Measurements from ENCODE around the gene LRRC27. TPM values are rescaled to one million over a fixed set of nuclear protein-coding genes. Genes with fewer than 3 reads are reported as not detected.

Gene LRRC27
- total and polyA plus RNA-seq, 2 of the 4 experiments (the other 2 are of a cell fraction), result 3.8 to 5.3 TPM

DNA sequence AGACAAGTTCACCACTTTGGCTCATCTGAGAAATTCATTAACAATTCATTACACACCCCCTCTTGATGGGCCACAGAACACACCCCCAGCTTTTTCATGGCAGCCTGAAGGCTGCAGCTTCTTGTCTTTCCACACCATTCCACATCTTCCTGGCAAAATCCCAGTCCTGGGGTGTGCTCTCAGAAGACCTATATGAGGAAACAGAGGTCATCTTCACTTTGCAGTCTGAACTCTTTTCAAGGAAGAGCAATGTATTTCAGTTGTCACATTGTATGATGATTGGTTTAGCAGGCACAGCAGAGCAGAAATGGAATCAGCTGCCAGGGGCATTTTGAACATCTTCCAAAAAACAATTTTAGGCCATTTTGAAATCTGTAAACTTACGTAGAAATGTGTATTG, 7.8 kb upstream of the LRRC27 start:
- ATAC-seq (ENCODE audit: low read depth) (no peak), DNase-seq (no peak)
- WGBS, 2 experiments (ENCODE audit: extremely low coverage in 2 of 2, insufficient read length in 1 of 2), result no CpG with 5 or more reads among the region's 1 CpG
- no peak overlapping the region for H3K23ac ChIP-seq (ENCODE audit: low read depth, low read length)
- no peak overlapping the region for H3K18ac ChIP-seq (ENCODE audit: low read depth, low read length)
- H3K56ac ChIP-seq (ENCODE audit: extremely low read depth, insufficient read depth, low read length), result no peak overlapping the region
- H3K14ac ChIP-seq (replicated peaks; ENCODE audit: low read depth, low read length), result no peak overlapping the region
- in situ Hi-C loops (cut with MboI; ENCODE audit: low sequenced_read_pairs) (no loop called here), intact Hi-C loops (cut with micrococcal nuclease) (no loop called here), dilution Hi-C loops (cut with HindIII; ENCODE audit: low sequenced_read_pairs, unreplicated experiment) (no loop called here)
- H4K20me1 ChIP-seq (ENCODE audit: insufficient read depth, low read length), result no peaks in the 10 kb centered on the region
- H3K4ac ChIP-seq (ENCODE audit: low read depth, low read length), result no peak overlapping the region
- H2AK5ac ChIP-seq (ENCODE audit: low read depth, low read length), result no peak overlapping the region
- ChIA-PET CTCF (no interaction called here), POLR2A (ENCODE audit: unreplicated experiment) (no interaction called here)
- no peak overlapping the region for H2AK9ac ChIP-seq (replicated peaks; ENCODE audit: low read depth, low read length, poor library complexity)
- no peak overlapping the region for H3K4me3 ChIP-seq (ENCODE audit: insufficient read depth, low read depth, low read length)
- H3K79me1 ChIP-seq (ENCODE audit: low read depth in 1 of 2, low read length in 2 of 2), result peaks cover 4 to 64% of the 10 kb centered on the region in 2 experiments
- no peak overlapping the region for H2AFZ ChIP-seq (replicated peaks; ENCODE audit: low read length, poor library complexity)
- no peak overlapping the region for H4K8ac ChIP-seq (ENCODE audit: low read depth in 2 of 2, low read length in 2 of 2)
- no peak overlapping the region for H3K9ac ChIP-seq (ENCODE audit: low read depth, low read length)
- H3K36me3 ChIP-seq (ENCODE audit: control insufficient read depth, insufficient read depth, low read length), result peaks cover 7% of the 10 kb centered on the region; the same call in 1 of the 2 replicates
- H2BK5ac ChIP-seq (ENCODE audit: low read depth, low read length, poor library complexity, severe bottlenecking), result no peak overlapping the region
- H2BK15ac ChIP-seq (ENCODE audit: low read depth, low read length), result no peak overlapping the region
- H2BK120ac ChIP-seq (ENCODE audit: low read depth, low read length), result no peak overlapping the region
- TF ChIP-seq CEBPB (IDR thresholded peaks at IDR 0.05; ENCODE audit: low read depth, low read length), result no peak
- TF ChIP-seq RCOR1 (IDR thresholded peaks at IDR 0.05; ENCODE audit: insufficient replicate concordance, low read length), result no peak
- no peak for TF ChIP-seq MAFK (IDR thresholded peaks at IDR 0.05; ENCODE audit: low read depth, low read length)
- no peak for TF ChIP-seq NFE2L2 (IDR thresholded peaks at IDR 0.05; ENCODE audit: low read depth, low read length)
- TF ChIP-seq RAD21 (IDR thresholded peaks at IDR 0.05; ENCODE audit: low read length), result no peak
- no peak for TF ChIP-seq RFX5 (IDR thresholded peaks at IDR 0.05; ENCODE audit: low read depth, low read length)
- no peak for TF ChIP-seq FOS (IDR thresholded peaks at IDR 0.05; ENCODE audit: low read depth, low read length)
- TF ChIP-seq BHLHE40 (IDR thresholded peaks at IDR 0.05; ENCODE audit: low read depth, low read length), result no peak
- TF ChIP-seq MAZ (IDR thresholded peaks at IDR 0.05; ENCODE audit: borderline replicate concordance, low read depth, low read length), result no peak
- no peak for TF ChIP-seq SMC3 (IDR thresholded peaks at IDR 0.05; ENCODE audit: low read depth, low read length)
- H3K9me1 ChIP-seq (ENCODE audit: insufficient read depth, low read length), result peaks cover 21% of the 10 kb centered on the region
- H3K4me2 ChIP-seq (ENCODE audit: low read depth, low read length), result no peak overlapping the region
- H3K27ac ChIP-seq (ENCODE audit: insufficient read depth, low read length), result no peak overlapping the region
- H4K5ac ChIP-seq (ENCODE audit: low read depth, low read length), result no peak overlapping the region
- no peak overlapping the region for H2BK20ac ChIP-seq (ENCODE audit: low read depth, low read length)
- H3K4me1 ChIP-seq (ENCODE audit: control insufficient read depth, insufficient read depth, low read length), result peaks cover 15% of the 10 kb centered on the region
- no peaks in the 10 kb centered on the region for H3K9me3 ChIP-seq (ENCODE audit: control insufficient read depth, insufficient read depth, low read length)
- H3K27me3 ChIP-seq (ENCODE audit: control insufficient read depth, insufficient read depth, low read length), result no peaks in the 10 kb centered on the region
- H4K91ac ChIP-seq (ENCODE audit: insufficient read depth, low read depth, low read length), result no peak overlapping the region
- no TSS peak for BruUV-seq (replicated peaks)
